HepG2 (cell line): ENCODE measurements around the gene DOCK1. TPM values are rescaled to one million over a fixed set of nuclear protein-coding genes. Genes with fewer than 3 reads are reported as not detected.

ENCODE experiments used
- ATAC-seq: fragments of 200-7000 bp; cut with Tn5 transposase; 3 replicates; pipeline ENCODE4 v1.9.1; 2020; ENCODE audit warnings: mild to moderate bottlenecking, moderate library complexity
- BruUV-seq: library from RNA; stranded (reverse); fragments of 400-500 nt; replicated peaks from 2 replicates; lab custom pipeline; 2021; lab: Mats Ljungman, UMichigan
- CTCF ChIA-PET: fragments of 300-600 bp; formaldehyde crosslinking; extraction: SDS; loops from one replicate; lab custom pipeline; 2021; ENCODE audit warnings: low total read pairs, inconsistent platforms, low intra/inter-chr PET ratio; lab: Yijun Ruan, JAX
- POLR2A ChIA-PET: fragments of 350-600 bp; sonication (Branson Sonifier 250); formaldehyde crosslinking; loops from one replicate; lab custom pipeline; 2020; ENCODE audit warnings: antibody characterized with exemption, inconsistent platforms; lab: Yijun Ruan, JAX
- DNase-seq: peaks from one replicate; pipeline ENCODE4 v3.0.0-alpha.2; 2015; ENCODE audit warnings: low spot score
- FAIRE-seq: peaks from 3 replicates; lab custom pipeline; 2011; peaks lifted over from hg19 to GRCh38; lab: Jason Lieb, UNC
- H2AFZ ChIP-seq: one replicate; pipeline ENCODE4 v1.6.1; 2011; ENCODE audit warnings: low read length, inconsistent platforms
- H3K27ac ChIP-seq: fragments of 300-600 bp; 3 replicates; pipeline ENCODE4 v1.8.0; 2011; ENCODE audit warnings: mixed run types, mild to moderate bottlenecking, mixed read lengths, low read length, inconsistent platforms; ENCODE audit not compliant: insufficient read depth; ENCODE audit errors: extremely low read length
- H3K27me3 ChIP-seq, 2 experiments: fragments of 200-600 bp in 1 of 2; 2 replicates in 1 of 2; 3 replicates in 1 of 2; pipeline versions ENCODE4 v1.6.0 to v1.8.0; 2011; ENCODE audit warnings: low read length in 2 of 2, mild to moderate bottlenecking in 2 of 2, moderate library complexity in 2 of 2, inconsistent platforms in 1 of 2; ENCODE audit not compliant: insufficient read depth in 2 of 2, control insufficient read depth in 1 of 2
- H3K36me3 ChIP-seq, 2 experiments: fragments of 200-600 bp in 1 of 2; replicated peaks in 1 of 2; 2 replicates in 1 of 2; 3 replicates in 1 of 2; pipeline versions ENCODE4 v1.5.1 to v1.8.0; 2011; ENCODE audit warnings: low read length in 2 of 2, inconsistent platforms in 1 of 2; ENCODE audit not compliant: insufficient read depth in 2 of 2, control insufficient read depth in 1 of 2
- H3K4me1 ChIP-seq: 2 replicates; pipeline ENCODE4 v1.5.1; 2012; ENCODE audit warnings: low read length, inconsistent platforms; ENCODE audit not compliant: insufficient read depth
- H3K4me2 ChIP-seq: 2 replicates; pipeline ENCODE4 v1.6.0; 2011; ENCODE audit warnings: low read depth, low read length, inconsistent platforms
- H3K4me3 ChIP-seq, 3 experiments: fragments of 200-600 bp in 1 of 3; sonication (generic), shearing (Covaris generic) in 1 of 3; replicated peaks in 1 of 3; 2 replicates each; pipeline ENCODE4 v1.5.1; 2011 to 2016; ENCODE audit warnings: low read length in 3 of 3, inconsistent platforms in 2 of 3, low read depth in 2 of 3, mild to moderate bottlenecking in 2 of 3, control low read depth in 1 of 3, mixed read lengths in 1 of 3; ENCODE audit not compliant: insufficient read depth in 1 of 3
- H3K79me2 ChIP-seq: one replicate; pipeline ENCODE4 v1.6.1; 2011; ENCODE audit warnings: low read length, inconsistent platforms; ENCODE audit not compliant: insufficient read depth
- H3K9ac ChIP-seq: 2 replicates; pipeline ENCODE4 v1.6.0; 2011; ENCODE audit warnings: mild to moderate bottlenecking, low read depth, low read length, inconsistent platforms; ENCODE audit not compliant: insufficient read depth
- H3K9me3 ChIP-seq: 2 replicates; pipeline ENCODE4 v1.5.1; 2012; ENCODE audit warnings: mild to moderate bottlenecking, low read length
- H4K20me1 ChIP-seq: 2 replicates; pipeline ENCODE4 v1.6.0; 2011; ENCODE audit warnings: inconsistent platforms, mild to moderate bottlenecking, low read length, moderate library complexity; ENCODE audit not compliant: insufficient read depth
- ARNT2 ChIP-seq: sonication (generic); formaldehyde crosslinking; IDR thresholded peaks from 2 replicates; pipeline ENCODE4 v1.8.0; 2022; ENCODE audit warnings: mild to moderate bottlenecking, low read depth, missing genetic modification reagents, moderate library complexity
- GLMP ChIP-seq: sonication (generic); formaldehyde crosslinking; IDR thresholded peaks from 2 replicates; pipeline ENCODE4 v1.9.0; 2021; ENCODE audit warnings: missing genetic modification reagents, mild to moderate bottlenecking, borderline replicate concordance
- WGBS: methylation state at CpG from one replicate; pipeline ENCODE4 v1.1.6; 2017; ENCODE audit warnings: low lambda C conversion rate; 5-methylcytosine and 5-hydroxymethylcytosine counted together
- in situ Hi-C: cut with HindIII; loops from 2 replicates; pipeline ENCODE4 v1.10.0; 2017; ENCODE audit warnings: low pct_unique_long_range_greater_than_20kb; ENCODE audit not compliant: extremely low pct_ligation_motif_present
- intact Hi-C: fragments of 100-400 bp; cut with micrococcal nuclease; formaldehyde crosslinking; loops from one replicate; pipeline ENCODE4 v1.10.0; 2022; ENCODE audit not compliant: unreplicated experiment
- polyA plus RNA-seq, 8 experiments: library from polyadenylated mRNA; depleted of rRNA in 3 of 8; stranded (reverse) in 7 of 8; unstranded in 1 of 8; fragments of >200 nt; fragmentation: Illumina TruSeq in 4 of 8; extraction: Trizol in 4 of 8; gene quantifications; 2 replicates each; pipeline versions ENCODE4 v1.2.1 to v1.2.3, GENCODE V29; 2011 to 2016; ENCODE audit warnings: low read depth in 4 of 8, missing spikeins in 1 of 8, mixed read lengths in 1 of 8; ENCODE audit not compliant: insufficient read depth in 1 of 8
- total RNA-seq, 5 experiments: library from RNA; depleted of rRNA; stranded (reverse); fragments of >200 nt; fragmentation: Illumina TruSeq; extraction: Trizol; gene quantifications; 2 replicates each; pipeline ENCODE4 v1.2.3, GENCODE V29; 2016; ENCODE audit warnings: low read depth in 1 of 5
- TF ChIP-seq, protein P1 (sequence below): sonication (generic); formaldehyde crosslinking; IDR thresholded peaks from 2 replicates; pipeline ENCODE4 v1.4.0; 2020; ENCODE audit warnings: low read depth, missing genetic modification reagents
- TF ChIP-seq, protein P2 (sequence below): sonication (generic); formaldehyde crosslinking; IDR thresholded peaks from 2 replicates; pipeline ENCODE4 v1.4.0; 2020; ENCODE audit warnings: mild to moderate bottlenecking, missing genetic modification reagents, borderline replicate concordance
- TF ChIP-seq, protein P3 (sequence below): sonication (generic); formaldehyde crosslinking; IDR thresholded peaks from 2 replicates; pipeline ENCODE4 v1.4.0; 2020; ENCODE audit warnings: missing genetic modification reagents, borderline replicate concordance

DOCK1 gene
- total and polyA plus RNA-seq, 2 of the 13 experiments (the other 11 are each of a cell fraction or from before 2014, with no cell fraction given): 8.3 to 25.5 TPM

- no peak for FAIRE-seq
- BruUV-seq: no TSS peak
- no peak for DNase-seq
- Histone ChIP-seq H3K36me3 (peaks cover 3 to 7% of the 10 kb centered on the region in 2 experiments; a peak in 3 of 5 replicates), H3K4me1 (no peaks in the 10 kb centered on the region), H3K27me3 (no peaks in the 10 kb centered on the region), H3K4me3 (no peak overlapping the region), H2AFZ (no peak overlapping the region), H3K9me3 (no peaks in the 10 kb centered on the region), H3K27ac (no peak overlapping the region), H4K20me1 (no peaks in the 10 kb centered on the region), H3K9ac (no peak overlapping the region), H3K79me2 (no peaks in the 10 kb centered on the region), H3K4me2 (no peak overlapping the region)
- CTCF ChIA-PET: no interaction called here
- intact Hi-C loops (no loop called here), in situ Hi-C loops (no loop called here)
- WGBS: 97% methylated on average over 9 of the region's 10 CpGs
- TF ChIP-seq ARNT2 (CRISPR knock-in tag) (no peak), GLMP (CRISPR knock-in tag) (no peak)
- TF ChIP-seq, protein P1, sequence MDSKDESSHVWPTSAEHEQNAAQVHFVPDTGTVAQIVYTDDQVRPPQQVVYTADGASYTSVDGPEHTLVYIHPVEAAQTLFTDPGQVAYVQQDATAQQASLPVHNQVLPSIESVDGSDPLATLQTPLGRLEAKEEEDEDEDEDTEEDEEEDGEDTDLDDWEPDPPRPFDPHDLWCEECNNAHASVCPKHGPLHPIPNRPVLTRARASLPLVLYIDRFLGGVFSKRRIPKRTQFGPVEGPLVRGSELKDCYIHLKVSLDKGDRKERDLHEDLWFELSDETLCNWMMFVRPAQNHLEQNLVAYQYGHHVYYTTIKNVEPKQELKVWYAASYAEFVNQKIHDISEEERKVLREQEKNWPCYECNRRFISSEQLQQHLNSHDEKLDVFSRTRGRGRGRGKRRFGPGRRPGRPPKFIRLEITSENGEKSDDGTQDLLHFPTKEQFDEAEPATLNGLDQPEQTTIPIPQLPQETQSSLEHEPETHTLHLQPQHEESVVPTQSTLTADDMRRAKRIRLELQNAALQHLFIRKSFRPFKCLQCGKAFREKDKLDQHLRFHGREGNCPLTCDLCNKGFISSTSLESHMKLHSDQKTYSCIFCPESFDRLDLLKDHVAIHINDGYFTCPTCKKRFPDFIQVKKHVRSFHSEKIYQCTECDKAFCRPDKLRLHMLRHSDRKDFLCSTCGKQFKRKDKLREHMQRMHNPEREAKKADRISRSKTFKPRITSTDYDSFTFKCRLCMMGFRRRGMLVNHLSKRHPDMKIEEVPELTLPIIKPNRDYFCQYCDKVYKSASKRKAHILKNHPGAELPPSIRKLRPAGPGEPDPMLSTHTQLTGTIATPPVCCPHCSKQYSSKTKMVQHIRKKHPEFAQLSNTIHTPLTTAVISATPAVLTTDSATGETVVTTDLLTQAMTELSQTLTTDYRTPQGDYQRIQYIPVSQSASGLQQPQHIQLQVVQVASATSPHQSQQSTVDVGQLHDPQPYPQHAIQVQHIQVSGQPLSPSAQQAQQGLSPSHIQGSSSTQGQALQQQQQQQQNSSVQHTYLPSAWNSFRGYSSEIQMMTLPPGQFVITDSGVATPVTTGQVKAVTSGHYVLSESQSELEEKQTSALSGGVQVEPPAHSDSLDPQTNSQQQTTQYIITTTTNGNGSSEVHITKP (CRISPR knock-in tag): no peak
- TF ChIP-seq, protein P2, sequence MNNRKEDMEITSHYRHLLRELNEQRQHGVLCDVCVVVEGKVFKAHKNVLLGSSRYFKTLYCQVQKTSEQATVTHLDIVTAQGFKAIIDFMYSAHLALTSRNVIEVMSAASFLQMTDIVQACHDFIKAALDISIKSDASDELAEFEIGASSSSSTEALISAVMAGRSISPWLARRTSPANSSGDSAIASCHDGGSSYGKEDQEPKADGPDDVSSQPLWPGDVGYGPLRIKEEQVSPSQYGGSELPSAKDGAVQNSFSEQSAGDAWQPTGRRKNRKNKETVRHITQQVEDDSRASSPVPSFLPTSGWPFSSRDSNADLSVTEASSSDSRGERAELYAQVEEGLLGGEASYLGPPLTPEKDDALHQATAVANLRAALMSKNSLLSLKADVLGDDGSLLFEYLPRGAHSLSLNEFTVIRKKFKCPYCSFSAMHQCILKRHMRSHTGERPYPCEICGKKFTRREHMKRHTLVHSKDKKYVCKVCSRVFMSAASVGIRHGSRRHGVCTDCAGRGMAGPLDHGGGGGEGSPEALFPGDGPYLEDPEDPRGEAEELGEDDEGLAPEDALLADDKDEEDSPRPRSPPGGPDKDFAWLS: no peak
- TF ChIP-seq, protein P3, sequence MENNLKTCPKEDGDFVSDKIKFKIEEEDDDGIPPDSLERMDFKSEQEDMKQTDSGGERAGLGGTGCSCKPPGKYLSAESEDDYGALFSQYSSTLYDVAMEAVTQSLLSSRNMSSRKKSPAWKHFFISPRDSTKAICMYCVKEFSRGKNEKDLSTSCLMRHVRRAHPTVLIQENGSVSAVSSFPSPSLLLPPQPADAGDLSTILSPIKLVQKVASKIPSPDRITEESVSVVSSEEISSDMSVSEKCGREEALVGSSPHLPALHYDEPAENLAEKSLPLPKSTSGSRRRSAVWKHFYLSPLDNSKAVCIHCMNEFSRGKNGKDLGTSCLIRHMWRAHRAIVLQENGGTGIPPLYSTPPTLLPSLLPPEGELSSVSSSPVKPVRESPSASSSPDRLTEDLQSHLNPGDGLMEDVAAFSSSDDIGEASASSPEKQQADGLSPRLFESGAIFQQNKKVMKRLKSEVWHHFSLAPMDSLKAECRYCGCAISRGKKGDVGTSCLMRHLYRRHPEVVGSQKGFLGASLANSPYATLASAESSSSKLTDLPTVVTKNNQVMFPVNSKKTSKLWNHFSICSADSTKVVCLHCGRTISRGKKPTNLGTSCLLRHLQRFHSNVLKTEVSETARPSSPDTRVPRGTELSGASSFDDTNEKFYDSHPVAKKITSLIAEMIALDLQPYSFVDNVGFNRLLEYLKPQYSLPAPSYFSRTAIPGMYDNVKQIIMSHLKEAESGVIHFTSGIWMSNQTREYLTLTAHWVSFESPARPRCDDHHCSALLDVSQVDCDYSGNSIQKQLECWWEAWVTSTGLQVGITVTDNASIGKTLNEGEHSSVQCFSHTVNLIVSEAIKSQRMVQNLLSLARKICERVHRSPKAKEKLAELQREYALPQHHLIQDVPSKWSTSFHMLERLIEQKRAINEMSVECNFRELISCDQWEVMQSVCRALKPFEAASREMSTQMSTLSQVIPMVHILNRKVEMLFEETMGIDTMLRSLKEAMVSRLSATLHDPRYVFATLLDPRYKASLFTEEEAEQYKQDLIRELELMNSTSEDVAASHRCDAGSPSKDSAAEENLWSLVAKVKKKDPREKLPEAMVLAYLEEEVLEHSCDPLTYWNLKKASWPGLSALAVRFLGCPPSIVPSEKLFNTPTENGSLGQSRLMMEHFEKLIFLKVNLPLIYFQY (CRISPR knock-in tag): no peak
- POLR2A ChIA-PET: no interaction called here
- ATAC-seq: no peak
These were observed 195.9 kb downstream of the DOCK1 start for GRCh38 chr10:127100983-127101615.
